GM12872 (cell line): ENCODE results near the gene PDSS2.

Experiments
- TF ChIP-seq, protein P1 (sequence below): IDR thresholded peaks from 3 replicates; pipeline ENCODE4 v1.5.1; 2011; ENCODE audit warnings: low read depth, mild to moderate bottlenecking, low read length, moderate library complexity; ENCODE audit not compliant: insufficient read depth

PDSS2 gene

DNA sequence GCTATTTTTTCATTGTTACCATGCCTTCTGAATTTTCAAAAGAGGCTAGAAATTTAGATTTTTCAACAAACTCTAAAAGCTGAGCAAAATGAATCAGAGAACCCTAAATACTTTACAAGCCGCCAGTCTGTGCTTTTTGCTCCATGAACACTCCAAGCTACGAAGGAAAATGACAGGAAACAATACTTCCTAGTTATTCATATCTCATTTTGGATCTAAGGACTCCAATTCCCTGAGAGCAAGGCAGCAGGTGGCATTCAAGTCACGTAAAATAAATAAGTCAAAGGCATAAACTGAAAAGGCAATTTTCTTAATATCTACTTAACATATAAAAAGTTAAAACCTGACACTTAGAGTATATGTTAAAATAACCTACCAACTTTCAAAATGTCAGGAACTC, 50.6 kb downstream of the PDSS2 start:
- TF ChIP-seq, protein P1, sequence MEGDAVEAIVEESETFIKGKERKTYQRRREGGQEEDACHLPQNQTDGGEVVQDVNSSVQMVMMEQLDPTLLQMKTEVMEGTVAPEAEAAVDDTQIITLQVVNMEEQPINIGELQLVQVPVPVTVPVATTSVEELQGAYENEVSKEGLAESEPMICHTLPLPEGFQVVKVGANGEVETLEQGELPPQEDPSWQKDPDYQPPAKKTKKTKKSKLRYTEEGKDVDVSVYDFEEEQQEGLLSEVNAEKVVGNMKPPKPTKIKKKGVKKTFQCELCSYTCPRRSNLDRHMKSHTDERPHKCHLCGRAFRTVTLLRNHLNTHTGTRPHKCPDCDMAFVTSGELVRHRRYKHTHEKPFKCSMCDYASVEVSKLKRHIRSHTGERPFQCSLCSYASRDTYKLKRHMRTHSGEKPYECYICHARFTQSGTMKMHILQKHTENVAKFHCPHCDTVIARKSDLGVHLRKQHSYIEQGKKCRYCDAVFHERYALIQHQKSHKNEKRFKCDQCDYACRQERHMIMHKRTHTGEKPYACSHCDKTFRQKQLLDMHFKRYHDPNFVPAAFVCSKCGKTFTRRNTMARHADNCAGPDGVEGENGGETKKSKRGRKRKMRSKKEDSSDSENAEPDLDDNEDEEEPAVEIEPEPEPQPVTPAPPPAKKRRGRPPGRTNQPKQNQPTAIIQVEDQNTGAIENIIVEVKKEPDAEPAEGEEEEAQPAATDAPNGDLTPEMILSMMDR = no peak

DNA sequence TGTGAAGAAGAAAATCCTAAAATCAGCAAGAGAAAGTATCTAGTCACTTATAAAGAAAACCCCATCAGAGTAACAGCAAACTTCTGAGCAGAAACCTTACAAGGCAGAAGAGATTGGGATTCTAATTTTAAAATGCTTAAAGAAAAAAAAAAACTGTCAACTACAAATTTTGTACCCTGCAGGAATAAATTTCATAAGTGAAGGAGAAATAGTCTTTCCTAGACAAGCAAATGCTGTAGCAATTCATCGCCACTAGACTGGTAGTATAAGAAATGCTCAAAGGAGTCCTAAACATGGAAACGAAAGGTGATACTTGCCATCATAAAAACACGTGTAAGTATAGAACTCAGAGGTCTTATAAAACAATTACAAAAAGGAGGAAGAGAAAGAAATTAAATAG, 54.4 kb downstream of the PDSS2 start:
- TF ChIP-seq, protein P1 = no peak

DNA sequence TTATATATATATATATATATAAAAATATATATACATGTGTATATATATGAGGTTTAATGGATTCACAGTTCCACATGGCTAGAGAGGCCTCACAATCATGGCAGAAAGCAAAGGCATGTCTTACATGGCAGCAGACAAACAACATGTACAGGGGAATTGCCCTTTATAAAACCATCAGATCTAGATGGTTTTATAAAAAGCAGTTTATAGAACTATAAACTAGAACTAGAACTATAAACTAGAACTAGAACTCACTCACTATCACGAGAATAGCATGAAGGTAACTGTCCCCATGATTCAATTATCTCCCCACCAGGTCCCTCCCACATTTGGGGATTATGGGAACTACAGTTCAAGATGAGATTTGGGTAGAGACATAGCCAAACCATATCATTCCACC, 56.8 kb downstream of the PDSS2 start:
- TF ChIP-seq, protein P1 = no peak

DNA sequence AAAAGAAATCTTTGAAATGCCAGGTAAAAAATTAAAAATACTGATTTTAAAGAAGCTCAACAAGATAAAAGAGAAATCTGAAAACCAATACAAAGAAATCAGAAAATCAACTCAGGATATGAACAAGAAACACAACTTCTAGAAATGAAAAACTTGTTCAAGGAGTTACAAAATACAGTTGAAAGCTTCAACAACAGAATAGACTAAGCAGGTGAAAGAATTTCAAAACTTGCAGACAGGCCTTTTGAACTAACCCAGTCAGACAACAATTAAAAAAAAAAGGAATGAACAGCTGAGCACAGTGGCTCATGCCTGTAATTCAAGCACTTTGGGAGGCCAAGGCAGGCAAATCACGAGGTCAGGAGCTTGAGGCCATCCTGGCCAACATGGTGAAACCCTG, 57.8 kb downstream of the PDSS2 start:
- TF ChIP-seq, protein P1 = no peak

DNA sequence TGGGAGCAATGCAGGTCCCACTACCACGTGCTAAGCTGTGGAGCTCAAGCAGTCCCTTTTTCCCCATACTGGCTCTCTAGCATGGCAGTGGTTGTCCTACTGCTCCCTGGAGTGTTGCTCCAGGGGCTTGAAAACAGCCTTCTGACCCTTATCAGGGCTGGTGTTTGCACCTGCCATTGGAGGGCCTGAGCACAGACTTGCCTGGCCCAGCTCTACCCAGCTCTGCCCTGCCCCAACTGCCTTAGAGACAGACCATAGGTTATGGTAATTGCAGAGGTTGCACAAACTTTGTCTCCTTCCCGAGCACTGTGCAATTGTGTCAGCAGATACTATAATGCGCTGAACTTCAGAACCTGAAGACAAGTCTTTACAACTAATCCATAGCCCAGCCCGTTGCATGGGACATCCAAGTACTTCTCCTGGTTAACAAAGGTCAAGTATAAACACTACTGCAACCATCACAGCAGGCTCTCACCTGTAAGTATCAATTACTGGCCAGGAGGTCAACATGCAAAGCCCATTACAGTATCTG, 58.7 kb downstream of the PDSS2 start:
- TF ChIP-seq, protein P1 = no peak

DNA sequence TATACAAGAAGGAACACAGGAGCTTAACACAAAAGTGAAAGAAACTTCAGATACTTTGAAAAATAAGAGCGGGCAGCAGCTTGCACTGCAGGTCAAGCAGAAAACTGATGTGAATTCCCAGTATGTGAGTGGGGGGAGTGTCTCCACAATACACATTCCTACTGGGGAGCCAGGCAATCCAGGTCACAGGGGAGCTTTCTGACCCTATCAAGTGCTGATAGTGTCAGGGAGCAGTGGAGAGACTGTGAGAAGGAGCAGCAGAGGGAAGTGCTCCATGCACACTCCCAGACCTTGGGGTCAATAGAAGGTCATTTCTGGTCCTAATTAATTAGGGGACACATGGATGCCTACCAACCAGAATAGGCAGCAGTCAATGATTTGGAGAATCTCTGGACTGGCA, 59.4 kb downstream of the PDSS2 start:
- TF ChIP-seq, protein P1 = no peak

DNA sequence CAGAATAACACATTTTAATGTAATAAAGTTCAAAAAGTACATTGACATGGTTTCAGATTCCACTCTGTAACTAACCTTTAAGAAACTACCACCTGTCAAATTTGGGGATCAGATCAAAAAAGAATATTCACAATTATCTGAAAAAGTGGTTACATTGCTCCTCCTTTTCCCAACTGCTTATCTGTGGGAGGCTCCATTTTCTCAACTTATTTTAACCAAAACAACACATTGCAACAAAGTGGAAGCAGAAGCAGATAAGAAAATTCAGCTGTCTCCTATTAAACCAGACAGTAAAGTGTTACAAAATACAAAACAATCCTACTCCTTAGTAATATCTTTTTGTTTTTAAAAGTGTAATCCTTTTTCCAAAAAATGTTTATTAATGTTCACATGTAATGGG, 61.4 kb downstream of the PDSS2 start:
- TF ChIP-seq, protein P1 = no peak
